ENCODE measurements around the gene ID1.

DNA sequence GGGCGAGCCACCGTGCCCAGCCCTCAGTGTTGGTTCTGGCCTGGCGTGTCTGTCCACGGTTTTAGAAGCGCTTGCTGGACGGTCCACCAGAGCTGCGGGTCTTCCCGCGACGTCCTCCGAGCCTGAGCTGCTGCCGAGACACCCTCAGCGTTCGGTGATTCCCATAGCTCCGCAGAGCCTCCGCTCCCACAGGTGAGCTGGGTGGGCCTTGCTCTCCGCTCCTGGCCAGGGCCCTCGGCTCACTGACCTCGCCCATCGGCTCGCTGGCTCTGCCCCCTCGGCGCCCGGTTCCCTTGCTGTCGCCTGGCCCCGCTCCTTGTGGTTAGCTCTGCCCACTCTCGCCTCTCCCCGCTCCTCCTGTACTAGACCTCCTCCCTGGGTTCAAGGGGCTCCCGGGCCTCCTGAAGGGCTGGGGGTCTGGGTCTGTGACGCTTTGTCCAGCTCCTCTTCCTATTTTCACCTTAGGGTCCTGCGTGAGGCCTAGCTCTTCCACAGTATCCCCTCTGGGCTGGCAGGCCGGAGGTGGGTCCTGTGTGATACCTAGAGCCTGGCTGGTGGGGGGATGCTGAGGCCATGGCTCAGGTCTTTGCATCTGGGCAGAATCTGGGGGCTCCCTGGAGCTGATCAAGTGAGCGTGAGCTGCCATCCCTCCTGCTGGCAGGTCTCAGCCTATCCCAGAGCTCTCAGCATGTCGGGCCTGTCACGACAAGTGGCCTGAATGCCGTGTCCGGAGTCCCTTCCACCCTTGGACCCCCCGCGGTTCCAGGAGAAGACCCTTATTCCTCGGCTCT, 27.7 kb downstream of the ID1 start:
- TF ChIP-seq, protein P1, sequence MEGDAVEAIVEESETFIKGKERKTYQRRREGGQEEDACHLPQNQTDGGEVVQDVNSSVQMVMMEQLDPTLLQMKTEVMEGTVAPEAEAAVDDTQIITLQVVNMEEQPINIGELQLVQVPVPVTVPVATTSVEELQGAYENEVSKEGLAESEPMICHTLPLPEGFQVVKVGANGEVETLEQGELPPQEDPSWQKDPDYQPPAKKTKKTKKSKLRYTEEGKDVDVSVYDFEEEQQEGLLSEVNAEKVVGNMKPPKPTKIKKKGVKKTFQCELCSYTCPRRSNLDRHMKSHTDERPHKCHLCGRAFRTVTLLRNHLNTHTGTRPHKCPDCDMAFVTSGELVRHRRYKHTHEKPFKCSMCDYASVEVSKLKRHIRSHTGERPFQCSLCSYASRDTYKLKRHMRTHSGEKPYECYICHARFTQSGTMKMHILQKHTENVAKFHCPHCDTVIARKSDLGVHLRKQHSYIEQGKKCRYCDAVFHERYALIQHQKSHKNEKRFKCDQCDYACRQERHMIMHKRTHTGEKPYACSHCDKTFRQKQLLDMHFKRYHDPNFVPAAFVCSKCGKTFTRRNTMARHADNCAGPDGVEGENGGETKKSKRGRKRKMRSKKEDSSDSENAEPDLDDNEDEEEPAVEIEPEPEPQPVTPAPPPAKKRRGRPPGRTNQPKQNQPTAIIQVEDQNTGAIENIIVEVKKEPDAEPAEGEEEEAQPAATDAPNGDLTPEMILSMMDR (IDR thresholded peaks at IDR 0.05; ENCODE audit: low read depth, low read length, poor library complexity, severe bottlenecking) = no peak
- no peak for TF ChIP-seq EZH2phosphoT487 (IDR thresholded peaks at IDR 0.05; ENCODE audit: borderline replicate concordance, low read length)

Data from DOHH2 (cell line).